Stimulated activated effector memory CD8-positive, alpha-beta T cell treated with anti-CD3 and anti-CD28 coated beads, Interleukin-12 subunit alpha, Interleukin-12 subunit beta, amount 100 ng/mL, for 72 hours (primary cell): ENCODE data around the gene JMJD1C.

Experiments
- ATAC-seq: fragments of 150-1000 bp; cut with Tn5 transposase; 2 replicates; pipeline ENCODE4 v1.10.0; 2021
- DNase-seq, 2 donors: peaks; one replicate each; pipeline ENCODE4 v3.0.0; 2021 to 2022; ENCODE audit warnings: low spot score in 2 of 2
- H3K27ac Mint-ChIP-seq: one replicate; pipeline ENCODE4 v1.8.0; 2022; ENCODE audit warnings: mild to moderate bottlenecking, mixed read lengths
- H3K36me3 Mint-ChIP-seq: one replicate; pipeline ENCODE4 v1.8.0; 2022; ENCODE audit warnings: mild to moderate bottlenecking, mixed read lengths
- H3K4me1 Mint-ChIP-seq: one replicate; pipeline ENCODE4 v1.8.0; 2022; ENCODE audit warnings: mixed read lengths
- H3K4me3 Mint-ChIP-seq: one replicate; pipeline ENCODE4 v1.8.0; 2022; ENCODE audit warnings: mild to moderate bottlenecking, mixed read lengths
- H3K9me3 Mint-ChIP-seq: one replicate; pipeline ENCODE4 v1.8.0; 2022; ENCODE audit warnings: mixed read lengths

Gene JMJD1C

GRCh38 chr10:63375859-63376258 is 89.9 kb downstream of the JMJD1C start:
- H3K4me3 Mint-ChIP-seq = no peak overlapping the region
- DNase-seq (no peak), ATAC-seq (no peak)
- peaks cover 16% of the 10 kb centered on the region for H3K4me1 Mint-ChIP-seq
- H3K9me3 Mint-ChIP-seq = no peaks in the 10 kb centered on the region
- no peak overlapping the region for H3K27ac Mint-ChIP-seq
- H3K36me3 Mint-ChIP-seq = peaks cover 7% of the 10 kb centered on the region

GRCh38 chr10:63375458-63375857 is 90.3 kb downstream of the JMJD1C start:
- ATAC-seq = no peak
- peaks cover 16% of the 10 kb centered on the region for H3K4me1 Mint-ChIP-seq
- H3K27ac Mint-ChIP-seq = no peak overlapping the region
- no peaks in the 10 kb centered on the region for H3K9me3 Mint-ChIP-seq
- DNase-seq = no peak
- H3K4me3 Mint-ChIP-seq = no peak overlapping the region
- peaks cover 7% of the 10 kb centered on the region for H3K36me3 Mint-ChIP-seq

GRCh38 chr10:63374991-63375390 is 90.8 kb downstream of the JMJD1C start:
- ATAC-seq (no peak), DNase-seq (no peak)
- no peaks in the 10 kb centered on the region for H3K9me3 Mint-ChIP-seq
- H3K36me3 Mint-ChIP-seq = peaks cover 7% of the 10 kb centered on the region
- no peak overlapping the region for H3K4me3 Mint-ChIP-seq
- no peak overlapping the region for H3K27ac Mint-ChIP-seq
- peaks cover 16% of the 10 kb centered on the region for H3K4me1 Mint-ChIP-seq

- Mint-ChIP-seq H3K27ac (no peak overlapping the region), H3K4me1 (peaks cover 16% of the 10 kb centered on the region), H3K9me3 (no peaks in the 10 kb centered on the region), H3K4me3 (no peak overlapping the region), H3K36me3 (no peaks in the 10 kb centered on the region)
- no peak for DNase-seq
- no peak for ATAC-seq
These were observed 92.6 kb downstream of the JMJD1C start for GRCh38 chr10:63373176-63373575.

GRCh38 chr10:63369711-63370110 is 96.1 kb downstream of the JMJD1C start:
- H3K27ac Mint-ChIP-seq = no peak overlapping the region
- ATAC-seq = no peak
- DNase-seq = no peak
- H3K9me3 Mint-ChIP-seq = no peaks in the 10 kb centered on the region
- H3K4me1 Mint-ChIP-seq = peaks cover 6% of the 10 kb centered on the region
- H3K4me3 Mint-ChIP-seq = no peak overlapping the region
- H3K36me3 Mint-ChIP-seq = peaks cover 5% of the 10 kb centered on the region

GRCh38 chr10:63368365-63368764 is 97.4 kb downstream of the JMJD1C start:
- Mint-ChIP-seq H3K4me3 (no peak overlapping the region), H3K36me3 (peaks cover 5% of the 10 kb centered on the region), H3K4me1 (peaks cover 6% of the 10 kb centered on the region), H3K9me3 (no peaks in the 10 kb centered on the region), H3K27ac (no peak overlapping the region)
- ATAC-seq (no peak), DNase-seq (no peak)

- H3K27ac Mint-ChIP-seq = no peak overlapping the region
- DNase-seq = no peak
- H3K4me1 Mint-ChIP-seq = peaks cover 6% of the 10 kb centered on the region
- no peak for ATAC-seq
- peaks cover 5% of the 10 kb centered on the region for H3K36me3 Mint-ChIP-seq
- H3K4me3 Mint-ChIP-seq = no peak overlapping the region
- H3K9me3 Mint-ChIP-seq = no peaks in the 10 kb centered on the region
These were observed 98.8 kb downstream of the JMJD1C start for GRCh38 chr10:63366933-63367332.

- ATAC-seq (peak; percentile 80), DNase-seq (no peak)
- peaks cover 5% of the 10 kb centered on the region for H3K36me3 Mint-ChIP-seq
- H3K9me3 Mint-ChIP-seq = no peaks in the 10 kb centered on the region
- no peak overlapping the region for H3K27ac Mint-ChIP-seq
- no peak overlapping the region for H3K4me3 Mint-ChIP-seq
- peaks cover 6% of the 10 kb centered on the region for H3K4me1 Mint-ChIP-seq
These were observed 99.6 kb downstream of the JMJD1C start for GRCh38 chr10:63365976-63366765.

GRCh38 chr10:63364918-63365317 is 100.9 kb downstream of the JMJD1C start:
- H3K36me3 Mint-ChIP-seq = peaks cover 5% of the 10 kb centered on the region
- no peak overlapping the region for H3K27ac Mint-ChIP-seq
- no peak for ATAC-seq
- DNase-seq = no peak
- H3K4me3 Mint-ChIP-seq = no peak overlapping the region
- no peaks in the 10 kb centered on the region for H3K9me3 Mint-ChIP-seq
- peaks cover 6% of the 10 kb centered on the region for H3K4me1 Mint-ChIP-seq

GRCh38 chr10:63363951-63364350 is 101.8 kb downstream of the JMJD1C start:
- Mint-ChIP-seq H3K4me1 (peaks cover 6% of the 10 kb centered on the region), H3K4me3 (no peak overlapping the region), H3K9me3 (no peaks in the 10 kb centered on the region), H3K36me3 (peaks cover 5% of the 10 kb centered on the region), H3K27ac (no peak overlapping the region)
- DNase-seq (no peak), ATAC-seq (no peak)

GRCh38 chr10:63355682-63356081 is 110.1 kb downstream of the JMJD1C start:
- ATAC-seq = no peak
- Mint-ChIP-seq H3K36me3 (peaks cover 6% of the 10 kb centered on the region), H3K9me3 (no peaks in the 10 kb centered on the region), H3K4me1 (peaks cover 15% of the 10 kb centered on the region), H3K27ac (peak overlapping the region; percentile 4), H3K4me3 (no peak overlapping the region)
- no peak for DNase-seq

- Mint-ChIP-seq H3K9me3 (no peaks in the 10 kb centered on the region), H3K27ac (no peak overlapping the region), H3K36me3 (peaks cover 6% of the 10 kb centered on the region), H3K4me3 (no peak overlapping the region), H3K4me1 (peaks cover 15% of the 10 kb centered on the region)
- peak; percentile 62 for ATAC-seq
- DNase-seq = no peak
These were observed 112.8 kb downstream of the JMJD1C start for GRCh38 chr10:63352976-63353375.

- Mint-ChIP-seq H3K36me3 (peaks cover 6% of the 10 kb centered on the region), H3K9me3 (no peaks in the 10 kb centered on the region), H3K4me3 (no peak overlapping the region), H3K4me1 (peaks cover 8% of the 10 kb centered on the region), H3K27ac (no peak overlapping the region)
- no peak for ATAC-seq
- no peak for DNase-seq
These were observed 117.4 kb downstream of the JMJD1C start for GRCh38 chr10:63348245-63348850.

GRCh38 chr10:63346015-63346441 is 119.7 kb downstream of the JMJD1C start:
- no peak for DNase-seq
- no peak overlapping the region for H3K4me3 Mint-ChIP-seq
- no peaks in the 10 kb centered on the region for H3K9me3 Mint-ChIP-seq
- no peaks in the 10 kb centered on the region for H3K4me1 Mint-ChIP-seq
- no peak overlapping the region for H3K27ac Mint-ChIP-seq
- no peaks in the 10 kb centered on the region for H3K36me3 Mint-ChIP-seq
- ATAC-seq = peak; percentile 62

GRCh38 chr10:63344269-63344668 is 121.5 kb downstream of the JMJD1C start:
- Mint-ChIP-seq H3K36me3 (no peaks in the 10 kb centered on the region), H3K27ac (no peak overlapping the region), H3K4me3 (no peak overlapping the region)

GRCh38 chr10:63343476-63343875 is 122.3 kb downstream of the JMJD1C start:
- Mint-ChIP-seq H3K4me3 (no peak overlapping the region), H3K27ac (no peak overlapping the region), H3K36me3 (no peaks in the 10 kb centered on the region), H3K4me1 (no peaks in the 10 kb centered on the region), H3K9me3 (no peaks in the 10 kb centered on the region)
- ATAC-seq (no peak), DNase-seq (no peak)

More at GRCh38 chr10:63344269-63344668, 121.5 kb downstream of the JMJD1C start:
- ATAC-seq (no peak), DNase-seq (no peak)
- H3K4me1 Mint-ChIP-seq = no peaks in the 10 kb centered on the region
- H3K9me3 Mint-ChIP-seq = no peaks in the 10 kb centered on the region
